ENCODE measurements around the gene ANKRD12.

DNA sequence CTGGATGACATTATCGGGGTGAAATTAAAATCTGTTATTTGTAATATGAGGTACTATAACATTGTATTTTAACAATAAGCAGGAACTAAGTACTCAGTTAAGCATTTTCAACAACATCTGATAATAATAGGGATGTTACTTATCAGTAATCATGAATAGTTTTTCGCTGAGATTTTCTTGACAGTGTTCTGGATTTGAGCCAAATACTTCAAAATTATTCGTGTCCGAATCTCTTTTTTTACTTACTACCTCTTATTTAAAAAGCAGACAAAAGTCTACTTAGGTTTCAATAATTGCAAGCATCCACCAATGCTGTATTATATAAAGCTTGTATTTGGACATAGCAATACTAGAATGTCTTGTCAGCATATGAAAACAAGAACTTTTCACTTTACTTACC, 6.4 kb upstream of the ANKRD12 start:
- TF ChIP-seq, protein P1, sequence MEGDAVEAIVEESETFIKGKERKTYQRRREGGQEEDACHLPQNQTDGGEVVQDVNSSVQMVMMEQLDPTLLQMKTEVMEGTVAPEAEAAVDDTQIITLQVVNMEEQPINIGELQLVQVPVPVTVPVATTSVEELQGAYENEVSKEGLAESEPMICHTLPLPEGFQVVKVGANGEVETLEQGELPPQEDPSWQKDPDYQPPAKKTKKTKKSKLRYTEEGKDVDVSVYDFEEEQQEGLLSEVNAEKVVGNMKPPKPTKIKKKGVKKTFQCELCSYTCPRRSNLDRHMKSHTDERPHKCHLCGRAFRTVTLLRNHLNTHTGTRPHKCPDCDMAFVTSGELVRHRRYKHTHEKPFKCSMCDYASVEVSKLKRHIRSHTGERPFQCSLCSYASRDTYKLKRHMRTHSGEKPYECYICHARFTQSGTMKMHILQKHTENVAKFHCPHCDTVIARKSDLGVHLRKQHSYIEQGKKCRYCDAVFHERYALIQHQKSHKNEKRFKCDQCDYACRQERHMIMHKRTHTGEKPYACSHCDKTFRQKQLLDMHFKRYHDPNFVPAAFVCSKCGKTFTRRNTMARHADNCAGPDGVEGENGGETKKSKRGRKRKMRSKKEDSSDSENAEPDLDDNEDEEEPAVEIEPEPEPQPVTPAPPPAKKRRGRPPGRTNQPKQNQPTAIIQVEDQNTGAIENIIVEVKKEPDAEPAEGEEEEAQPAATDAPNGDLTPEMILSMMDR (IDR thresholded peaks at IDR 0.05), result no peak
- TF ChIP-seq ZFX (IDR thresholded peaks at IDR 0.05; ENCODE audit: borderline replicate concordance), result no peak

Data from 22Rv1 (cell line).